Left lung (tissue), 10 donors: ENCODE results near the gene UVRAG. TPM values are rescaled to one million over a fixed set of nuclear protein-coding genes. Genes with fewer than 3 reads are reported as not detected.
A peak's percentile ranks its signal among the peaks of the same experiment; 100 is the strongest.

Experiments used
- ATAC-seq: fragments of 200-7000 bp; cut with Tn5 transposase; one replicate; pipeline ENCODE4 v1.9.1; 2020; ENCODE audit warnings: moderate library complexity
- DNase-seq, 4 donors: peaks; one replicate each; pipeline ENCODE4 v3.0.0-alpha.2; 2013 to 2020
- H3K27ac ChIP-seq, 2 donors: fragments of 200-600 bp; sonication (generic) in 1 of 2; one replicate each; pipeline versions ENCODE4 v1.5.0 to v1.8.0; 2020 to 2021
- H3K27me3 ChIP-seq, 2 donors: fragments of 200-600 bp; sonication (generic) in 1 of 2; one replicate each; pipeline versions ENCODE4 v1.5.0 to v1.8.0; 2020 to 2021
- H3K36me3 ChIP-seq, 2 donors: fragments of 200-600 bp; sonication (generic) in 1 of 2; one replicate each; pipeline versions ENCODE4 v1.5.0 to v1.8.0; 2020 to 2021
- H3K4me1 ChIP-seq, 2 donors: fragments of 200-600 bp; one replicate each; pipeline ENCODE4 v1.8.0; 2021
- H3K4me3 ChIP-seq, 2 donors: fragments of 200-600 bp; sonication (generic) in 1 of 2; one replicate each; pipeline versions ENCODE4 v1.5.0 to v1.8.0; 2020 to 2021; ENCODE audit warnings: mild to moderate bottlenecking in 1 of 2
- H3K9me3 ChIP-seq, 2 donors: fragments of 200-600 bp; sonication (generic) in 1 of 2; one replicate each; pipeline versions ENCODE4 v1.5.0 to v1.8.0; 2020 to 2021
- CTCF ChIP-seq, 2 donors: fragments of 200-600 bp; sonication (generic) in 1 of 2; IDR thresholded peaks; one replicate each; pipeline versions ENCODE4 v1.5.0 to v1.8.0; 2021; ENCODE audit warnings: antibody characterized with exemption in 2 of 2
- intact Hi-C, 2 donors: fragments of 100-400 bp; cut with DNase I; formaldehyde crosslinking; loops; one replicate each; pipeline versions ENCODE4 v1.11.2 to v1.14.2; 2022
- polyA plus RNA-seq, 6 donors: library from polyadenylated mRNA; unstranded; fragments of 120-200 nt; gene quantifications; one replicate each; pipeline ENCODE4 v1.2.1, GENCODE V29; 2013; ENCODE audit not compliant: insufficient read length in 6 of 6
- total RNA-seq, 2 donors: library from RNA; stranded (reverse); fragmentation: NEBNext Ultra II Directional; extraction: Animal tissue kit (Norgen Biotek cat#: 25700); gene quantifications; one replicate each; pipeline ENCODE4 v1.2.1, GENCODE V29; 2021
- donor health status: DM: no; HTN: yes; CAD: no.
- donor health status: DM: no; HTN: no; CAD: no.

UVRAG gene
- total and polyA plus RNA-seq, 8 donors, result 19.3 to 36.0 (median 22.3) TPM

- no peak for DNase-seq
- H3K4me3 ChIP-seq, result no peak overlapping the region
- ATAC-seq, result no peak
- peaks cover 0 to 10% of the 10 kb centered on the region in 2 donors for H3K4me1 ChIP-seq
- no peaks in the 10 kb centered on the region for H3K9me3 ChIP-seq
- H3K27me3 ChIP-seq, result no peaks in the 10 kb centered on the region
- H3K27ac ChIP-seq, result no peak overlapping the region
- peaks cover 0 to 4% of the 10 kb centered on the region in 2 donors for H3K36me3 ChIP-seq
- TF ChIP-seq CTCF (IDR thresholded peaks at IDR 0.05), result no peak
- intact Hi-C loops, result no loop called here
These were observed 31.5 kb upstream of the UVRAG start for GRCh38 chr11:75783416-75784084.

- no peak for TF ChIP-seq CTCF (IDR thresholded peaks at IDR 0.05)
- no peak for ATAC-seq
- H3K4me1 ChIP-seq, result peaks cover 0 to 4% of the 10 kb centered on the region in 2 donors
These were observed 30.9 kb upstream of the UVRAG start for GRCh38 chr11:75784085-75784478.

GRCh38 chr11:75784506-75784905, 30.5 kb upstream of the UVRAG start:
- Histone ChIP-seq H3K27ac (no peak overlapping the region), H3K27me3 (no peaks in the 10 kb centered on the region), H3K36me3 (peaks cover 0 to 4% of the 10 kb centered on the region in 2 donors), H3K4me3 (no peak overlapping the region), H3K4me1 (peaks cover 0 to under 1% of the 10 kb centered on the region in 2 donors), H3K9me3 (no peaks in the 10 kb centered on the region)
- no peak for ATAC-seq
- intact Hi-C loops, result no loop called here
- no peak for DNase-seq
- TF ChIP-seq CTCF (IDR thresholded peaks at IDR 0.05), result no peak

More at GRCh38 chr11:75784085-75784478, 30.9 kb upstream of the UVRAG start:
- no peak for DNase-seq
- Histone ChIP-seq H3K4me3 (no peak overlapping the region), H3K27me3 (no peaks in the 10 kb centered on the region), H3K36me3 (peaks cover 0 to 4% of the 10 kb centered on the region in 2 donors), H3K27ac (no peak overlapping the region), H3K9me3 (no peaks in the 10 kb centered on the region)
- intact Hi-C loops, result no loop called here

- intact Hi-C loops, result no loop called here
- H3K36me3 ChIP-seq, result peaks cover 0 to 4% of the 10 kb centered on the region in 2 donors
- DNase-seq (no peak), ATAC-seq (peak; percentile 17)
- H3K27ac ChIP-seq, result no peak overlapping the region
- H3K27me3 ChIP-seq, result no peaks in the 10 kb centered on the region
- H3K9me3 ChIP-seq, result no peaks in the 10 kb centered on the region
- H3K4me3 ChIP-seq, result no peak overlapping the region
- H3K4me1 ChIP-seq, result no peaks in the 10 kb centered on the region
- TF ChIP-seq CTCF (IDR thresholded peaks at IDR 0.05), result no peak
These were observed 29.8 kb upstream of the UVRAG start for GRCh38 chr11:75785187-75785586.

- no peak for TF ChIP-seq CTCF (IDR thresholded peaks at IDR 0.05)
- intact Hi-C loops, result no loop called here
- no peak overlapping the region for H3K27ac ChIP-seq
- no peak overlapping the region for H3K4me3 ChIP-seq
- DNase-seq, result no peak
- peak; percentile 47 for ATAC-seq
- H3K27me3 ChIP-seq, result no peaks in the 10 kb centered on the region
- H3K4me1 ChIP-seq, result no peaks in the 10 kb centered on the region
- no peaks in the 10 kb centered on the region for H3K36me3 ChIP-seq
- no peaks in the 10 kb centered on the region for H3K9me3 ChIP-seq
These were observed 28.8 kb upstream of the UVRAG start for GRCh38 chr11:75786101-75786736.
